H1 (cell line): Measurements from ENCODE around the gene GRK6. TPM values are rescaled to one million over a fixed set of nuclear protein-coding genes. Genes with fewer than 3 reads are reported as not detected.

ENCODE experiments used
- ATF2 ChIP-seq: IDR thresholded peaks from 2 replicates; pipeline ENCODE4 v1.6.1; 2012; ENCODE audit warnings: low read length, inconsistent platforms
- CREB1 ChIP-seq: IDR thresholded peaks from 2 replicates; pipeline ENCODE4 v1.6.1; 2012; ENCODE audit warnings: inconsistent platforms
- HDAC6 ChIP-seq: IDR thresholded peaks from one replicate; pipeline ENCODE4 v1.7.1; 2012; ENCODE audit warnings: low read depth, mild to moderate bottlenecking, inconsistent platforms, low read length, moderate library complexity
- MAX ChIP-seq: IDR thresholded peaks from 2 replicates; pipeline ENCODE4 v1.6.1; 2012; ENCODE audit warnings: inconsistent platforms
- NANOG ChIP-seq: IDR thresholded peaks from 2 replicates; pipeline ENCODE4 v1.6.1; 2011; ENCODE audit warnings: low read length, low read depth, mild to moderate bottlenecking, inconsistent platforms; ENCODE audit not compliant: insufficient read depth, poor library complexity, severe bottlenecking
- RFX5 ChIP-seq: IDR thresholded peaks from 2 replicates; pipeline ENCODE4 v1.6.1; 2011; ENCODE audit warnings: low read depth, low read length, improper control_type of control experiment, borderline replicate concordance
- RNF2 ChIP-seq: fragments of 200-900, 300-1000 bp; sonication (generic); IDR thresholded peaks from 2 replicates; pipeline ENCODE4 v1.7.1; 2016; ENCODE audit warnings: borderline replicate concordance, low read depth, mild to moderate bottlenecking, antibody characterized with exemption, low read length; ENCODE audit not compliant: poor library complexity, severe bottlenecking; ENCODE audit errors: missing control alignments
- SIRT6 ChIP-seq: IDR thresholded peaks from one replicate; pipeline ENCODE4 v1.7.1; 2012; ENCODE audit warnings: low read length, inconsistent platforms
- SP4 ChIP-seq: IDR thresholded peaks from 2 replicates; pipeline ENCODE4 v1.6.1; 2012; ENCODE audit warnings: low read length, inconsistent platforms
- TAF7 ChIP-seq: optimal IDR thresholded peaks from 2 replicates; pipeline ENCODE3; 2011; ENCODE audit warnings: low read depth, mild to moderate bottlenecking, inconsistent platforms, low read length, moderate library complexity, borderline replicate concordance
- polyA plus RNA-seq, 7 experiments: library from polyadenylated mRNA; depleted of rRNA in 3 of 7; stranded (reverse) in 5 of 7; unstranded in 2 of 7; fragments of >200 nt in 5 of 7; fragments of 200-250 nt in 2 of 7; gene quantifications; 1 replicate in 5 of 7; 2 replicates in 1 of 7; 4 replicates in 1 of 7; pipeline versions ENCODE4 v1.2.1 to v1.2.3, GENCODE V29; 2011 to 2013; ENCODE audit warnings: missing spikeins in 2 of 7, mixed read lengths in 2 of 7
- total RNA-seq: library from RNA; stranded (reverse); fragmentation: NEBNext Ultra II Directional; extraction: Animal tissue kit (Norgen Biotek cat#: 25700); gene quantifications from 2 replicates; pipeline ENCODE4 v1.2.1, GENCODE V29; 2021

Gene GRK6
- total and polyA plus RNA-seq, 2 of the 8 experiments (the other 6 are each of a cell fraction or from before 2014, with no cell fraction given), result 31.8 to 57.8 TPM

GRCh38 chr5:177425196-177425800 lies 1.2 kb upstream of the GRK6 start (continued):
- TF ChIP-seq ATF2, result no peak
- TF ChIP-seq SP4, result no peak
- TF ChIP-seq SIRT6, result no peak
- no peak for TF ChIP-seq RNF2
- no peak for TF ChIP-seq RFX5
- TF ChIP-seq HDAC6, result no peak
- no peak for TF ChIP-seq CREB1
- TF ChIP-seq MAX, result no peak
- TF ChIP-seq NANOG, result no peak
- TF ChIP-seq TAF7, result no peak
